GM23338 (cell line): ENCODE measurements around the gene GP5.

Source experiments
- CREB1 ChIP-seq: fragments of 250-450 bp; sonication (Bioruptor Pico); IDR thresholded peaks from 2 replicates; pipeline ENCODE4 v1.5.0; 2020; ENCODE audit warnings: low read depth, mild to moderate bottlenecking, moderate library complexity
- CTCF ChIP-seq, 2 experiments: fragments of 200-600 bp in 1 of 2; sonication (generic) in 1 of 2; conservative IDR thresholded peaks; 2 replicates each; pipeline versions ENCODE4 v1.5.1 to v1.6.1; 2016 to 2017; ENCODE audit warnings: antibody characterized with exemption in 2 of 2, low read depth in 2 of 2, mild to moderate bottlenecking in 2 of 2, moderate library complexity in 1 of 2
- ETS1 ChIP-seq: IDR thresholded peaks from 2 replicates; pipeline ENCODE4 v1.6.1; 2016; ENCODE audit warnings: antibody characterized with exemption
- EZH2 ChIP-seq: fragments of 200-600 bp; sonication (generic); IDR thresholded peaks from one replicate; pipeline ENCODE4 v1.8.0; 2017; ENCODE audit warnings: antibody characterized with exemption, mild to moderate bottlenecking, low read depth; ENCODE audit not compliant: unreplicated experiment
- EZH2phosphoT487 ChIP-seq: fragments of 200-600 bp; sonication (generic); IDR thresholded peaks from one replicate; pipeline ENCODE4 v1.8.1; 2018; ENCODE audit warnings: antibody characterized with exemption; ENCODE audit not compliant: unreplicated experiment
- JUNB ChIP-seq: IDR thresholded peaks from one replicate; pipeline ENCODE4 v1.6.1; 2016; ENCODE audit warnings: antibody characterized with exemption; ENCODE audit not compliant: unreplicated experiment
- POLR2AphosphoS5 ChIP-seq: IDR thresholded peaks from 2 replicates; pipeline ENCODE4 v1.6.1; 2016; ENCODE audit warnings: antibody characterized with exemption, low read depth
- REST ChIP-seq: IDR thresholded peaks from one replicate; pipeline ENCODE4 v1.6.1; 2018; ENCODE audit warnings: antibody characterized with exemption; ENCODE audit not compliant: unreplicated experiment
- STAT1 ChIP-seq: IDR thresholded peaks from one replicate; pipeline ENCODE4 v1.6.1; 2016; ENCODE audit warnings: antibody characterized with exemption; ENCODE audit not compliant: unreplicated experiment

GRCh38 chr3:194443901-194444300 is 44.8 kb upstream of the GP5 start:
- TF ChIP-seq STAT1 (no peak), CTCF (conservative IDR thresholded peaks at IDR 0.05; ENCODE audit: low read depth in 2 of 2) (no peak), POLR2AphosphoS5 (no peak), REST (no peak), EZH2 (no peak), ETS1 (no peak), EZH2phosphoT487 (no peak), JUNB (no peak), CREB1 (no peak)
